ENCODE data around the gene SRGAP1. TPM values are rescaled to one million over a fixed set of nuclear protein-coding genes. Genes with fewer than 3 reads are reported as not detected.

The SRGAP1 gene
- total and polyA plus RNA-seq, 2 of the 4 experiments (the other 2 are of a cell fraction), result 10.0 to 10.2 TPM

DNA sequence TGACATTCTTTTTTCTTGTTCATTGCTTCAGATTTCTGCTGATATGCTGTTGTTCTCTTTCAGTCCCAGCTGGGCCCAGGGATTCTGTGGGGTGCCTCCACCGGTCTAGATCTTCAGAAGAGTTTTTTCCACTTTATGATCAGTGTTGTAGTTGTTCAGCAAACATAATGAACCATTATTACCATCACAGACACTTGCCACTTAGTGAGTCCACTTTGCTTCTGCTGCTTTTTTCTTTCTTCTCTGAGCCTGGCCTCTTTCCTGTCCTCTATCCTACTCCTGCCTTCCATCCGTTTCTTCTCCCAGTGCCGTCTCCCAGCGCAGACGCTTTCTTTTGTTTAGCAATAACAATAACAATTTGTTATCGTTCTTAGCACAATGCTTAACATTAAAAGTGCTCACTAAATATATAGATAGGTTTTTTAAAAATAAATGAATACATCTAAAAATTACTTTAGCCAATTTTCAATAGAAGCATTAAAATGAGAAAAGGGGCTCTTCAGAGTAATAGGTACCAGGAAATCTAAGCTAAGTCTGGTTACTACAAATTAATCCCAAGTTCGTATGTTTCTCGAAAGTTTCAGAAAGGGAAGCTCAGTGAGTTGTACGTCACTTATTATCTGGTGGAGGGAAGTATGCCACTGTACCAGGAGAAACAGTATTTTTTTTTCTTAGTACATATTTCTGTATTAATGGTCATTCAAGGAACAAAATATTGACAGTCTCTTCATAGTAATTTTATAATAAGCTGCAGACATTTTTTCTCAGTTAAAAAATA, 98.2 kb downstream of the SRGAP1 start:
- ChIA-PET POLR2A (ENCODE audit: unreplicated experiment) (no interaction called here), CTCF (interaction anchor here (1.2 kb wide), 1 partner anchor 99 kb away, joined by 5 read pairs; no protein-coding TSS in a partner anchor)
- no peak overlapping the region for H2BK120ac ChIP-seq (ENCODE audit: low read depth, low read length)
- BruUV-seq (replicated peaks), result no TSS peak
- no peak overlapping the region for H3K23ac ChIP-seq (ENCODE audit: low read depth, low read length)
- no peak for ATAC-seq (ENCODE audit: low read depth)
- H3K4ac ChIP-seq (ENCODE audit: low read depth, low read length), result no peak overlapping the region
- H4K8ac ChIP-seq (ENCODE audit: low read depth in 2 of 2, low read length in 2 of 2), result no peak overlapping the region
- H3K9me3 ChIP-seq (ENCODE audit: control insufficient read depth, insufficient read depth, low read length), result no peaks in the 10 kb centered on the region
- no CpG with 5 or more reads among the region's 9 CpGs for WGBS, 2 experiments (ENCODE audit: extremely low coverage in 2 of 2, insufficient read length in 1 of 2)
- no peak overlapping the region for H2AK9ac ChIP-seq (replicated peaks; ENCODE audit: low read depth, low read length, poor library complexity)
- no peak overlapping the region for H2AK5ac ChIP-seq (ENCODE audit: low read depth, low read length)
- DNase-seq, result no peak
- peaks cover 30% of the 10 kb centered on the region for H4K20me1 ChIP-seq (ENCODE audit: insufficient read depth, low read length)
- peaks cover 23% of the 10 kb centered on the region for H3K9me1 ChIP-seq (ENCODE audit: insufficient read depth, low read length)
- H3K18ac ChIP-seq (ENCODE audit: low read depth, low read length), result no peak overlapping the region
- no peak overlapping the region for H4K5ac ChIP-seq (ENCODE audit: low read depth, low read length)
- TF ChIP-seq, protein P1, sequence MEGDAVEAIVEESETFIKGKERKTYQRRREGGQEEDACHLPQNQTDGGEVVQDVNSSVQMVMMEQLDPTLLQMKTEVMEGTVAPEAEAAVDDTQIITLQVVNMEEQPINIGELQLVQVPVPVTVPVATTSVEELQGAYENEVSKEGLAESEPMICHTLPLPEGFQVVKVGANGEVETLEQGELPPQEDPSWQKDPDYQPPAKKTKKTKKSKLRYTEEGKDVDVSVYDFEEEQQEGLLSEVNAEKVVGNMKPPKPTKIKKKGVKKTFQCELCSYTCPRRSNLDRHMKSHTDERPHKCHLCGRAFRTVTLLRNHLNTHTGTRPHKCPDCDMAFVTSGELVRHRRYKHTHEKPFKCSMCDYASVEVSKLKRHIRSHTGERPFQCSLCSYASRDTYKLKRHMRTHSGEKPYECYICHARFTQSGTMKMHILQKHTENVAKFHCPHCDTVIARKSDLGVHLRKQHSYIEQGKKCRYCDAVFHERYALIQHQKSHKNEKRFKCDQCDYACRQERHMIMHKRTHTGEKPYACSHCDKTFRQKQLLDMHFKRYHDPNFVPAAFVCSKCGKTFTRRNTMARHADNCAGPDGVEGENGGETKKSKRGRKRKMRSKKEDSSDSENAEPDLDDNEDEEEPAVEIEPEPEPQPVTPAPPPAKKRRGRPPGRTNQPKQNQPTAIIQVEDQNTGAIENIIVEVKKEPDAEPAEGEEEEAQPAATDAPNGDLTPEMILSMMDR (conservative IDR thresholded peaks at IDR 0.05; ENCODE audit: low read depth, low read length), result no peak
- TF ChIP-seq MXI1 (IDR thresholded peaks at IDR 0.05; ENCODE audit: borderline replicate concordance, low read depth, low read length), result no peak
- no peaks in the 10 kb centered on the region for H3K27me3 ChIP-seq (ENCODE audit: control insufficient read depth, insufficient read depth, low read length)
- no peak overlapping the region for H2BK20ac ChIP-seq (ENCODE audit: low read depth, low read length)
- in situ Hi-C loops (cut with MboI; ENCODE audit: low sequenced_read_pairs), result no loop called here
- H3K79me1 ChIP-seq (ENCODE audit: low read depth in 1 of 2, low read length in 2 of 2), result peaks cover 43 to 86% of the 10 kb centered on the region in 2 experiments
- dilution Hi-C loops (cut with HindIII; ENCODE audit: low sequenced_read_pairs, unreplicated experiment), result no loop called here
- intact Hi-C loops (cut with micrococcal nuclease), result no loop called here
- no peak overlapping the region for H2BK15ac ChIP-seq (ENCODE audit: low read depth, low read length)
- H3K9ac ChIP-seq (ENCODE audit: low read depth, low read length), result no peak overlapping the region
- H2BK5ac ChIP-seq (ENCODE audit: low read depth, low read length, poor library complexity, severe bottlenecking), result no peak overlapping the region
- no peak overlapping the region for H3K14ac ChIP-seq (replicated peaks; ENCODE audit: low read depth, low read length)
- H3K27ac ChIP-seq (ENCODE audit: insufficient read depth, low read length), result no peak overlapping the region
- H3K36me3 ChIP-seq (ENCODE audit: control insufficient read depth, insufficient read depth, low read length), result peaks cover 18% of the 10 kb centered on the region
- peaks cover 13% of the 10 kb centered on the region for H3K4me1 ChIP-seq (ENCODE audit: control insufficient read depth, insufficient read depth, low read length)
- no peak overlapping the region for H3K56ac ChIP-seq (ENCODE audit: extremely low read depth, insufficient read depth, low read length)
- H4K91ac ChIP-seq (ENCODE audit: insufficient read depth, low read depth, low read length), result no peak overlapping the region
- H2AFZ ChIP-seq (replicated peaks; ENCODE audit: low read length, poor library complexity), result no peak overlapping the region
- no peak overlapping the region for H3K4me2 ChIP-seq (ENCODE audit: low read depth, low read length)
- H3K4me3 ChIP-seq (ENCODE audit: insufficient read depth, low read depth, low read length), result no peak overlapping the region
